Measurements from ENCODE around the gene PHEX. TPM values are rescaled to one million over a fixed set of nuclear protein-coding genes. Genes with fewer than 3 reads are reported as not detected.
A peak's percentile ranks its signal among the peaks of the same experiment; 100 is the strongest.

The PHEX gene
- total and polyA plus RNA-seq, 4 donors = 0.55 to 1.2 (median 0.77) TPM

DNA sequence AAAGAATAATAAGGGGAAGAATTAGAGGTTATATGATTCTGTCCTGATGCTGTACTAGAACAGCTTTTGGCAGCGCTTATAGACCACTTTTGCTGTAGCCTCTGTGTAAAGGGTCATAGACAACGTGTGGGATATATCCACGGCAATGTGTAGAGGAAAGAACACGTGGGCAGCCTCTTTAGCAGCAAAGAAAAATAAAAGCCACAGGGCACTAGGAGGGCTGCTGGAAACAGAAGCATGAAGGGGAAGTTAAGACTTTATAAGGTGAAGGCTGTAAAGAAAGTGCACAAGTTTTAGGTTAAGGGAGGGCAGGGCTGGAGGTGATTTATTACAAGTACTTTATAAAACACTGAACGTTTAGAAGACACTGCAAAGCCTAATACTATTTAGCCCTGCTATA is 20.1 kb upstream of the PHEX start:
- 54% methylated on average over 4 of the region's 5 CpGs for WGBS (ENCODE audit: insufficient coverage)
- no peaks in the 10 kb centered on the region for H3K36me3 ChIP-seq (ENCODE audit: control insufficient read depth, insufficient read depth, low read length)
- H3K4me1 ChIP-seq (ENCODE audit: control insufficient read depth, insufficient read depth, low read length) = no peaks in the 10 kb centered on the region
- no peak overlapping the region for H3K4me3 ChIP-seq (ENCODE audit: low read depth, low read length)
- peaks cover 4% of the 10 kb centered on the region for H3K9me3 ChIP-seq (ENCODE audit: control insufficient read depth, insufficient read depth, low read length)
- no peaks in the 10 kb centered on the region for H3K27me3 ChIP-seq (ENCODE audit: control insufficient read depth, insufficient read depth, low read length)
- no peak overlapping the region for H3K27ac ChIP-seq (ENCODE audit: low read depth, low read length)
- DNase-seq (ENCODE audit: low read depth in 4 of 6, low spot score in 6 of 6) = no peak

DNA sequence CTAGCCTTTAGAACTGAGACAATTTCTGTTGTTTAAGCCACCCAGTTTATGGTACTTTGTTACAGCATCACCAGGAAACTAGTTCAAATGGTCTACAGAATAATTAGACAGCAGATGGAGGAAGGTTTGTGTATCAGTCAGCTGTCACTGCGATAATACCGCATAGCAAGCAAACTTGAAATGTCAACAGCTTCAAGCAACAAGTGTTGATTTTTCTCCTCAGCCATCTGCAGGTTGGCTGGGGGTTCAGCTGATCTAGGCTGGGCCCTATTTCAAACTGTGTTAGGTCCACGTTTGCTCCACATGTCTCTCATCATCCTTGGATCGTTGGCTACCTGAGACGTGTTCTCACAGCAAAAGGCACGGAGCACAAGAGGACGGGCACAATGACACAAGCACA is 19.2 kb upstream of the PHEX start:
- Histone ChIP-seq H3K9me3 (ENCODE audit: control insufficient read depth, insufficient read depth, low read length) (peaks cover 4% of the 10 kb centered on the region), H3K27ac (ENCODE audit: low read depth, low read length) (no peak overlapping the region), H3K36me3 (ENCODE audit: control insufficient read depth, insufficient read depth, low read length) (no peaks in the 10 kb centered on the region), H3K4me1 (ENCODE audit: control insufficient read depth, insufficient read depth, low read length) (no peaks in the 10 kb centered on the region), H3K27me3 (ENCODE audit: control insufficient read depth, insufficient read depth, low read length) (no peaks in the 10 kb centered on the region), H3K4me3 (ENCODE audit: low read depth, low read length) (no peak overlapping the region)
- no peak for DNase-seq (ENCODE audit: low read depth in 4 of 6, low spot score in 6 of 6)
- WGBS (ENCODE audit: insufficient coverage) = 81% methylated on average over 7 of the region's 7 CpGs

DNA sequence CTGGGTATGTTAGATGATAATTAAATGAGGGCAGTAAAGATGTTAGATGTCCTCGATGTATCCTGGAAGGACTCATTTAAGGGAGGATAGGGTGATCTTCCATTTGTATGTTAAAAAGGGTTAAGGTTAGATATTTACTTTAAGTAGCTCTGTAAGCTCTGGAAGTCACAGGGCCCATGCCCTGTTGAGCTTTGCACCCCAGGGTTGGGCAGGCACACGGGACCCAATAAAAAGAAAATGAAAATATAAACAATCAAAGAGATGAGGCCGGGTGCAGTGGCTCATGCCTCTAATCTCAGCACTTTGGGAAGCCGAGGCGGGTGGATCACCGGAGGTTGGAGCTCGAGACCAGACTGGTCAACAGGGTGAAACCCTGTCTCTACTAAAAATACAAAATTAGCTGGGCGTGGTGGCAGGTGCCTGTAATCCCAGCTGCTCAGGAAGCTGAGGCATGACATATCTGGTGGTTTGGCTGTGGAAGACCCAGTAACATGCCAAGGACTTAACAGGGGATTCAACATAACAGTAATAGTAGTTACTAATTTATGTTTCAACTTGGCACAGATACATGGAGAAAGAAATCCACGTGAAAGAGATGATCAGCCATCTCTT is 16.9 kb upstream of the PHEX start:
- no peaks in the 10 kb centered on the region for H3K36me3 ChIP-seq (ENCODE audit: control insufficient read depth, insufficient read depth, low read length)
- no peaks in the 10 kb centered on the region for H3K9me3 ChIP-seq (ENCODE audit: control insufficient read depth, insufficient read depth, low read length)
- no peaks in the 10 kb centered on the region for H3K4me1 ChIP-seq (ENCODE audit: control insufficient read depth, insufficient read depth, low read length)
- 72% methylated on average over 5 of the region's 9 CpGs for WGBS (ENCODE audit: insufficient coverage)
- no peak for DNase-seq (ENCODE audit: low read depth in 4 of 6, low spot score in 6 of 6)
- H3K27ac ChIP-seq (ENCODE audit: low read depth, low read length) = no peak overlapping the region
- no peak overlapping the region for H3K4me3 ChIP-seq (ENCODE audit: low read depth, low read length)
- no peaks in the 10 kb centered on the region for H3K27me3 ChIP-seq (ENCODE audit: control insufficient read depth, insufficient read depth, low read length)

DNA sequence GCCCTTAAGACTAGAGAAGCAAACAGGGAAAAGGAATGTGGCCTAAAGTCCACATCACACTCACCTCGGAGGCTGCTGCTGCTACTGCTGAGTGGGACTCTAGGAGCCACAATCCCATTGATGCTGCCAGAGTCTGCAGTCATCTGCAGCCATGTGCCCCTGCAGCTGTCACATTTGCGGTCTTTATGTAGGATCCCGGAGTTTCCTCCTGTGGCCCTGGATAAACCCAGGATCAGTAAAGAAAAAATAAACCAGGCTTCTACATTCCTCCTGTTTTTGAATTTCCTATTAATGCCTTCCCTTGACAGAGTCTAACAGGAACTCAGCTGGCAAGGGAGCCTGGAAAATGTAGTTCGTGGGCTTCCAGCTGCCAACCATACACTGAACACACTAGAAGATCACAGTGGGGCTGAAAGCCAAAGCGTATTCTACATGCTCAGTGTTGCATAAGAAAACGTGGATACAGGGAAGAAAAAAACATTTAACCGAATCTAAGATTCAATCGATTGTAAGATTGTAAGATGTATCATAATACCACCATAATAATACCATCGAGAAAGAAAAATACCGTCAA is 10.3 kb upstream of the PHEX start:
- peak in 1 of 6 donors; percentile 48 for DNase-seq (ENCODE audit: low read depth in 4 of 6, low spot score in 6 of 6)

DNA sequence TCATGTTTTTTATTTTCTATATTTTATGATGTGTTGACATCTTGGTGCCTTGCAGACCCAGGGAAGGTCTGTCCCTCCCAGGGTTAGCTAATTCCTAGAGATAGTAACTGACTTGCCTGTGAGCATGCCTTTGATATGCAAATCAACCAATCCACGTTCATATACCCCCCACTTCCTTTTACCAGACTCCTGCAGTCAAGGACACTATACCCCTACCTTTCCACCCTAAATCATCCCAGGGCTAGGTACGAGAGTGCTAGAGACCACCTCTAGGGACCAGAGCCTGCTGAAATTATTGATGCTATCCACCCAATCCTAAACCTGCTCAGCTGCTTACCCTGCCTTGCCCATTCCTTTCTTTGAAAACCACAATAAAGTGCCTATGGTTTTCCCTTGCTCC is 7.5 kb upstream of the PHEX start:
- Histone ChIP-seq H3K9me3 (ENCODE audit: control insufficient read depth, insufficient read depth, low read length) (no peaks in the 10 kb centered on the region), H3K27me3 (ENCODE audit: control insufficient read depth, insufficient read depth, low read length) (no peaks in the 10 kb centered on the region), H3K4me3 (ENCODE audit: low read depth, low read length) (no peak overlapping the region), H3K36me3 (ENCODE audit: control insufficient read depth, insufficient read depth, low read length) (no peaks in the 10 kb centered on the region), H3K4me1 (ENCODE audit: control insufficient read depth, insufficient read depth, low read length) (no peaks in the 10 kb centered on the region), H3K27ac (ENCODE audit: low read depth, low read length) (no peak overlapping the region)
- 43% methylated on average over 2 of the region's 2 CpGs for WGBS (ENCODE audit: insufficient coverage)
- no peak for DNase-seq (ENCODE audit: low read depth in 4 of 6, low spot score in 6 of 6)

More for the DNA sequence above, 10.3 kb upstream of the PHEX start:
- Histone ChIP-seq H3K27me3 (ENCODE audit: control insufficient read depth, insufficient read depth, low read length) (no peaks in the 10 kb centered on the region), H3K27ac (ENCODE audit: low read depth, low read length) (no peak overlapping the region), H3K9me3 (ENCODE audit: control insufficient read depth, insufficient read depth, low read length) (no peaks in the 10 kb centered on the region), H3K36me3 (ENCODE audit: control insufficient read depth, insufficient read depth, low read length) (no peaks in the 10 kb centered on the region), H3K4me3 (ENCODE audit: low read depth, low read length) (no peak overlapping the region), H3K4me1 (ENCODE audit: control insufficient read depth, insufficient read depth, low read length) (no peaks in the 10 kb centered on the region)
- 62% methylated on average over 3 of the region's 10 CpGs for WGBS (ENCODE audit: insufficient coverage)

DNA sequence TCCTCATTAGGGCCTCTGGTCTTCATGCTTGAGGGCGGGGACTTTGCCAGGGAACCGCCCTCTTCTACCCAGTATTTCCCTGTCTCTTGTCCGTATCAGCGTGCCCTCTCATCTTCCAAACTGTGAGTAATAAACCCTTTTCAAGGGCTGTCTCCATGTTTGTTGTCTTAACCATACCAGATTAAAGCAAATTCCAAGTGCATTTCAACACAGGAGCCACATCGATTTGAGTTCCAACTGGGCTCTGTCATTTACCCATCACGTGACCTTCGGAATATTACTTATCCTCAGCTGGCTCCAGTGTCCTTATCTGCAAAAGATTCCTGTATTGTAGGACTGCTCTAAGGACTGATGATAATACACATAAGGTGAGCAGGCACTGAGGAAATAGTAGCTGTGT is 6.4 kb upstream of the PHEX start:
- H3K36me3 ChIP-seq (ENCODE audit: control insufficient read depth, insufficient read depth, low read length) = no peaks in the 10 kb centered on the region
- no peaks in the 10 kb centered on the region for H3K4me1 ChIP-seq (ENCODE audit: control insufficient read depth, insufficient read depth, low read length)
- no peak overlapping the region for H3K27ac ChIP-seq (ENCODE audit: low read depth, low read length)
- H3K27me3 ChIP-seq (ENCODE audit: control insufficient read depth, insufficient read depth, low read length) = no peaks in the 10 kb centered on the region
- 92% methylated on average over 7 of the region's 7 CpGs for WGBS (ENCODE audit: insufficient coverage)
- DNase-seq (ENCODE audit: low read depth in 4 of 6, low spot score in 6 of 6) = no peak
- H3K9me3 ChIP-seq (ENCODE audit: control insufficient read depth, insufficient read depth, low read length) = no peaks in the 10 kb centered on the region
- H3K4me3 ChIP-seq (ENCODE audit: low read depth, low read length) = no peak overlapping the region

DNA sequence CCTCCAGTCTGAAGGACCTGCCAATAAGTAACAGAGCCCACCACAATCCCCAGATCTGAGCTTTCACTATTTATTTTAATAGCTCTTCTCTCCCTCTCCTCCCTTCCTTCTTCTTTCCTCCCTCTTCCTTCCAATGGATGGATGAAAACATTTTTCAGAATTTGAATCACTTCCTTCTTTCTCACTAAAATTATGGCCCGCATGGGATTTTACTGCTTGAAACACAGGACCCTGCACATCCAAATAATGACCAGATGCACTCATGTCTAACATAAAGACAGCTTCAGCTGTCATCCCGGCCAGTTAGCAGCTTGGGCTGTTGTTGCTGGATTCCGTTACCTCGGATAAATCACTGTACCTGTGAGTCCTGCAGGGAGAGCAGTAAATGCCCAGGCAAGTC is 5.4 kb upstream of the PHEX start:
- WGBS (ENCODE audit: insufficient coverage) = 84% methylated on average over 4 of the region's 4 CpGs

DNA sequence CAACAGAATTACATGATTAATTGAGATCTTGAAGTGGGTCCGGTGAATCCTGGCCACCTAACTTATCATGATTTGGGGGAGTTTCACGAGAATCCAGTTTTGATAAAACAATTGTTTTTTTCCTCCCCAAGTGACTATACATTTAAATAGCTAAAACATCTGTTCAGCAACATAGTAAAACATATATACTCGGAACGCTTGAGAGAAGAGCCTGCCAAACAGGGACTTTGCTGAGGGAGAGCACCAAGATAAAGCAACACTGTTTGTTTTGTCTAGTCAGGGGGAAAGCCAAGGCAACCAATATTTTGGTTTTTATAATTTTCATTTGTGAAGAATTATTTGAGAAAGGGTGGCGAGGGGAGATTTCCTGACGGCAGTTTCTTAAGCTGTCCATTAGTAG is 381 bp downstream of the PHEX start:
- no peaks in the 10 kb centered on the region for H3K36me3 ChIP-seq (ENCODE audit: control insufficient read depth, insufficient read depth, low read length)
- H3K27me3 ChIP-seq (ENCODE audit: control insufficient read depth, insufficient read depth, low read length) = no peaks in the 10 kb centered on the region
- no peak for DNase-seq (ENCODE audit: low read depth in 4 of 6, low spot score in 6 of 6)
- no peaks in the 10 kb centered on the region for H3K9me3 ChIP-seq (ENCODE audit: control insufficient read depth, insufficient read depth, low read length)
- no peak overlapping the region for H3K4me3 ChIP-seq (ENCODE audit: low read depth, low read length)
- H3K27ac ChIP-seq (ENCODE audit: low read depth, low read length) = no peak overlapping the region
- 61% methylated on average over 2 of the region's 6 CpGs for WGBS (ENCODE audit: insufficient coverage)
- H3K4me1 ChIP-seq (ENCODE audit: control insufficient read depth, insufficient read depth, low read length) = no peaks in the 10 kb centered on the region

More for the DNA sequence above, 5.4 kb upstream of the PHEX start:
- no peak overlapping the region for H3K4me3 ChIP-seq (ENCODE audit: low read depth, low read length)
- H3K9me3 ChIP-seq (ENCODE audit: control insufficient read depth, insufficient read depth, low read length) = no peaks in the 10 kb centered on the region
- no peaks in the 10 kb centered on the region for H3K27me3 ChIP-seq (ENCODE audit: control insufficient read depth, insufficient read depth, low read length)
- H3K36me3 ChIP-seq (ENCODE audit: control insufficient read depth, insufficient read depth, low read length) = no peaks in the 10 kb centered on the region
- H3K4me1 ChIP-seq (ENCODE audit: control insufficient read depth, insufficient read depth, low read length) = no peaks in the 10 kb centered on the region
- H3K27ac ChIP-seq (ENCODE audit: low read depth, low read length) = no peak overlapping the region
- no peak for DNase-seq (ENCODE audit: low read depth in 4 of 6, low spot score in 6 of 6)

DNA sequence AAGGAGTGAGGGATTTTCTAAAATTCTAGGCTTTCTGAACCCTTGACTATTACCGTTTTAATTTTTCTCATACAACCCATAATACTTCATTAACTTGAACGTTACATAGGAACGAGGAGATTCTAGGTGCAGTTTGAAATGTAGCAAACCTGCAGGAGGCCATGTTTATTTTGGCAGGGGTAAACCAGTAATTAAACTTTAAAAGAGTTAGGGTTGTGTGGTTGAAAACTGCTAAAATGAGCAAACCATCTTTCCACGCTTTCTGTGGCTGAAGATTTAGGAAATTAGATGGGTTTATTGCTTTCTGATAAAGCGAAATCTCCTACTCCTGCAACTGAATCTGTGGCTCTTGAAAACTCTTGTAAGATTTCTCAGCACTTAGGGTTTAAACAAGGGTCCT is 1.7 kb downstream of the PHEX start:
- Histone ChIP-seq H3K36me3 (ENCODE audit: control insufficient read depth, insufficient read depth, low read length) (no peaks in the 10 kb centered on the region), H3K27ac (ENCODE audit: low read depth, low read length) (no peak overlapping the region), H3K9me3 (ENCODE audit: control insufficient read depth, insufficient read depth, low read length) (no peaks in the 10 kb centered on the region), H3K27me3 (ENCODE audit: control insufficient read depth, insufficient read depth, low read length) (no peaks in the 10 kb centered on the region), H3K4me1 (ENCODE audit: control insufficient read depth, insufficient read depth, low read length) (no peaks in the 10 kb centered on the region), H3K4me3 (ENCODE audit: low read depth, low read length) (no peak overlapping the region)
- 80% methylated on average over 1 of the region's 5 CpGs for WGBS (ENCODE audit: insufficient coverage)
- DNase-seq (ENCODE audit: low read depth in 4 of 6, low spot score in 6 of 6) = no peak

DNA sequence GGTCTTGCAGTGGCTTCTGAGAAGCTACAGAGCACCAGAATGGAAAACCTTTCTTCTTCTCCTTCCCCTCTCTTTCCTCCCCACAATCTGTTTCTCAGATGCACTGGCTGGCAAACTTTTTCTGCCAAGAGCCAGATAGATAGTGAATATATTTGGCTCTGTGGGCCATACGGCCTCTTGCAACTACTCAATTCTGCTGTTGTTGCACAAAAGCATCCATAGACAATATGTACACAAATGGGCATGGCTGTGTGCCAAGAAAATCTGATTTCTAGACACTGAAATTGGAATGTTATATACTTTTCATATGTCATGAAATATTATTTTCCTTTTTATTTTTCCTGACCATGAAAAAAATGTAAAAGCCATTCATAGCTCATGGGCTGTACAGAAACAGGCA is 3.1 kb downstream of the PHEX start:
- H3K27me3 ChIP-seq (ENCODE audit: control insufficient read depth, insufficient read depth, low read length) = no peaks in the 10 kb centered on the region
- H3K27ac ChIP-seq (ENCODE audit: low read depth, low read length) = no peak overlapping the region
- H3K4me3 ChIP-seq (ENCODE audit: low read depth, low read length) = no peak overlapping the region
- no peaks in the 10 kb centered on the region for H3K36me3 ChIP-seq (ENCODE audit: control insufficient read depth, insufficient read depth, low read length)
- H3K9me3 ChIP-seq (ENCODE audit: control insufficient read depth, insufficient read depth, low read length) = no peaks in the 10 kb centered on the region
- H3K4me1 ChIP-seq (ENCODE audit: control insufficient read depth, insufficient read depth, low read length) = no peaks in the 10 kb centered on the region
- DNase-seq (ENCODE audit: low read depth in 4 of 6, low spot score in 6 of 6) = peak in 2 of 6 donors; percentile 16 to 65
- WGBS (ENCODE audit: insufficient coverage) = no CpG with 5 or more reads among the region's 1 CpG

Data from spinal cord (tissue), 10 donors.